Neuronal stem cell (in vitro differentiated cells): ENCODE data around the gene PLA2G3.

Experiments used
- DNase-seq: peaks from one replicate; pipeline ENCODE4 v3.0.0-alpha.2; 2013; ENCODE audit warnings: low spot score
- H2AFZ ChIP-seq: one replicate; pipeline ENCODE4 v1.6.1; 2013; ENCODE audit warnings: mild to moderate bottlenecking, low read length, inconsistent platforms
- H2AK5ac ChIP-seq: 2 replicates; pipeline ENCODE4 v1.6.1; 2013; ENCODE audit warnings: low read depth, mild to moderate bottlenecking, inconsistent platforms, low read length, moderate library complexity, mixed read lengths
- H2BK120ac ChIP-seq: 2 replicates; pipeline ENCODE4 v1.6.1; 2013; ENCODE audit warnings: low read depth, mild to moderate bottlenecking, inconsistent platforms, low read length, moderate library complexity, mixed read lengths
- H2BK12ac ChIP-seq: one replicate; pipeline ENCODE4 v1.6.1; 2013; ENCODE audit warnings: low read length, inconsistent platforms
- H2BK15ac ChIP-seq: 2 replicates; pipeline ENCODE4 v1.6.1; 2013; ENCODE audit warnings: mild to moderate bottlenecking, low read length, inconsistent platforms, mixed read lengths
- H2BK5ac ChIP-seq: one replicate; pipeline ENCODE4 v1.6.1; 2013; ENCODE audit warnings: inconsistent platforms, mild to moderate bottlenecking, low read length, moderate library complexity
- H3K14ac ChIP-seq: one replicate; pipeline ENCODE4 v1.6.1; 2013; ENCODE audit warnings: low read length, inconsistent platforms
- H3K18ac ChIP-seq: 2 replicates; pipeline ENCODE4 v1.6.1; 2013; ENCODE audit warnings: low read length, inconsistent platforms
- H3K23ac ChIP-seq: 2 replicates; pipeline ENCODE4 v1.6.1; 2013; ENCODE audit warnings: low read depth, mild to moderate bottlenecking, mixed read lengths, low read length, inconsistent platforms; ENCODE audit not compliant: poor library complexity
- H3K27ac ChIP-seq: replicated peaks from 3 replicates; pipeline ENCODE4 v1.5.1; 2013; ENCODE audit warnings: low read length, inconsistent platforms
- H3K27me3 ChIP-seq, 3 experiments: 2 replicates each; pipeline ENCODE4 v1.6.1; 2013; ENCODE audit warnings: low read length in 3 of 3, mild to moderate bottlenecking in 2 of 3, inconsistent platforms in 1 of 3, low read depth in 1 of 3, mixed read lengths in 1 of 3, moderate library complexity in 1 of 3; ENCODE audit not compliant: control insufficient read depth in 3 of 3, insufficient read depth in 3 of 3
- H3K36me3 ChIP-seq, 2 donors: replicated peaks in 1 of 2; 2 replicates each; pipeline ENCODE4 v1.6.1; 2013; ENCODE audit warnings: low read length in 2 of 2; ENCODE audit not compliant: control insufficient read depth in 2 of 2, insufficient read depth in 2 of 2
- H3K4ac ChIP-seq: 2 replicates; pipeline ENCODE4 v1.6.1; 2013; ENCODE audit warnings: inconsistent platforms, mild to moderate bottlenecking, low read length, moderate library complexity
- H3K4me1 ChIP-seq, 2 donors: 1 replicate in 1 of 2; 2 replicates in 1 of 2; pipeline ENCODE4 v1.6.1; 2013; ENCODE audit warnings: low read length in 2 of 2, low read depth in 1 of 2; ENCODE audit not compliant: control insufficient read depth in 2 of 2, insufficient read depth in 1 of 2
- H3K4me2 ChIP-seq: one replicate; pipeline ENCODE4 v1.6.1; 2013; ENCODE audit warnings: mild to moderate bottlenecking, low read length, inconsistent platforms; ENCODE audit not compliant: insufficient read depth, poor library complexity, severe bottlenecking
- H3K4me3 ChIP-seq, 2 donors: 2 replicates each; pipeline ENCODE4 v1.5.1; 2013; ENCODE audit warnings: low read length in 2 of 2, mild to moderate bottlenecking in 2 of 2, inconsistent platforms in 1 of 2, moderate library complexity in 1 of 2
- H3K79me1 ChIP-seq: one replicate; pipeline ENCODE4 v1.6.1; 2013; ENCODE audit warnings: low read depth, mild to moderate bottlenecking, inconsistent platforms, low read length, moderate library complexity
- H3K9ac ChIP-seq: one replicate; pipeline ENCODE4 v1.6.1; 2013; ENCODE audit warnings: mild to moderate bottlenecking, low read depth, low read length, inconsistent platforms; ENCODE audit not compliant: poor library complexity
- H3K9me3 ChIP-seq, 2 donors: replicated peaks in 1 of 2; 2 replicates each; pipeline versions ENCODE3 to v1.6.1; 2013; ENCODE audit warnings: low read length in 2 of 2, mild to moderate bottlenecking in 2 of 2, inconsistent platforms in 1 of 2, low read depth in 1 of 2, mixed read lengths in 1 of 2, moderate library complexity in 1 of 2; ENCODE audit not compliant: control insufficient read depth in 2 of 2, insufficient read depth in 1 of 2
- H4K8ac ChIP-seq: one replicate; pipeline ENCODE4 v1.6.1; 2013; ENCODE audit warnings: low read depth, mild to moderate bottlenecking, inconsistent platforms, low read length, moderate library complexity
- H4K91ac ChIP-seq: one replicate; pipeline ENCODE4 v1.6.1; 2013; ENCODE audit warnings: low read length, low read depth, mild to moderate bottlenecking, inconsistent platforms; ENCODE audit not compliant: poor library complexity
- WGBS, 2 donors: extraction: QIAGEN DNeasy Blood & Tissue Kit; methylation state at CpG; one replicate each; pipeline ENCODE4 v1.1.7; 2013; ENCODE audit warnings: missing lambda C conversion rate in 2 of 2, mixed read lengths in 1 of 2; ENCODE audit not compliant: insufficient read length in 2 of 2, insufficient replicate concordance in 1 of 2; ENCODE audit errors: extremely low coverage in 2 of 2; 5-methylcytosine and 5-hydroxymethylcytosine counted together

The PLA2G3 gene

DNA sequence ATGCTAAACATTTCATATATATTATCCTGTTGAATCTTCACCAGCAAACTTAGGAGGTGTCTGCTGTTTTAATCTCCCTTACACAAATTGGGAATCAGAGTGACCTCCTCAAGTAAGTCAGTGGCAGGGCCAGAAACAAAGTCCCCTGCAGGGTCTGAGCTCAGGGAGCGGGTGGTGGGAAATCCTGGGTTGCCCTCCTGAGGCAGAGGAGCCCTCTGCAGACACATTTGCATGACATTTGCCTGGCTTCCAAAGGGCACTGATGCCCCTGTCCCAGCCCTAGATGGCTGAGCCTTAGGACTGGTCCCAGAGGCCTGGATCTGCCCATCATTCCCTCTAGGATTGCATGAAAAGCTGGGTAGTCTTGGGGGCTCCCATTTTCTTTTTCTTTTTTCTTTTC, 19.7 kb downstream of the PLA2G3 start:
- H3K4me2 ChIP-seq, result no peak overlapping the region
- H3K27me3 ChIP-seq, result peaks cover 0 to 31% (median 0%) of the 10 kb centered on the region in 3 experiments
- H3K14ac ChIP-seq, result no peak overlapping the region
- H3K9me3 ChIP-seq, result no peaks in the 10 kb centered on the region
- no peak overlapping the region for H3K18ac ChIP-seq
- H3K36me3 ChIP-seq, result no peaks in the 10 kb centered on the region
- H3K9ac ChIP-seq, result no peak overlapping the region
- H3K27ac ChIP-seq, result no peak overlapping the region
- H3K4ac ChIP-seq, result no peak overlapping the region
- no peak overlapping the region for H2AK5ac ChIP-seq
- peaks cover 2% of the 10 kb centered on the region for H3K79me1 ChIP-seq
- no peak overlapping the region for H3K23ac ChIP-seq
- no peak overlapping the region for H4K8ac ChIP-seq
- no peak overlapping the region for H2BK15ac ChIP-seq
- no peak overlapping the region for H2BK5ac ChIP-seq
- no peak overlapping the region for H2BK12ac ChIP-seq
- no peak overlapping the region for H3K4me3 ChIP-seq
- no peak overlapping the region for H2AFZ ChIP-seq
- H2BK120ac ChIP-seq, result no peak overlapping the region
- DNase-seq, result no peak
- peaks cover 0 to 11% of the 10 kb centered on the region in 2 donors for H3K4me1 ChIP-seq
- H4K91ac ChIP-seq, result no peak overlapping the region
- no CpG with 5 or more reads among the region's 1 CpG for WGBS, 2 donors

DNA sequence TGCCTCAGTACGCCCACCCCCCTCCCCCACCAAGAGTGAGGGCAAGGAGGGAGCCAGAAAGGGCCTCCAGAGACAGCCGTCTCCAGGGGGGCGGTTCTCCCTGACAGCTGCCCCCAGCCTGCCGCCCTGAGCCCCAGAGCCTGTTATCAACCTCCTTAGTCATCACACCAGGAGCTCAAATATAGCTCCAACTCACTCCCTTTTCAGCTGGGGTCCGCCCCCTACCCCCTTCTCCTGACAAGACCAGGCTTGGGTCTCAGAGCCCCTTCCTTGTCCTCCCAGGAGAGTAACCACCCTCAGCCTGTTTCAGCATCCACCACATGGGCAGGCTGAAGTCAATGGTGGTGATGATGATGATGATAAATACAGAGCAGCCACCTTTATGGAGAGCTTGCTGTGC, 20.1 kb downstream of the PLA2G3 start:
- Histone ChIP-seq H3K4me3 (no peak overlapping the region), H3K9ac (no peak overlapping the region), H2AFZ (peak overlapping the region; percentile 30), H3K9me3 (no peaks in the 10 kb centered on the region), H2BK5ac (no peak overlapping the region), H3K18ac (peak overlapping the region; percentile 32), H2BK12ac (no peak overlapping the region), H2BK120ac (no peak overlapping the region), H4K8ac (no peak overlapping the region), H3K4me2 (no peak overlapping the region), H3K4me1 (peaks cover 0 to 11% of the 10 kb centered on the region in 2 donors), H3K23ac (no peak overlapping the region), H2AK5ac (peak overlapping the region; percentile 32), H3K14ac (no peak overlapping the region), H3K27ac (no peak overlapping the region), H4K91ac (no peak overlapping the region), H3K79me1 (peaks cover 2% of the 10 kb centered on the region), H3K4ac (no peak overlapping the region), H2BK15ac (no peak overlapping the region), H3K27me3 (peaks cover 0 to 31% (median 0%) of the 10 kb centered on the region in 3 experiments), H3K36me3 (no peaks in the 10 kb centered on the region)
- DNase-seq, result no peak
- no CpG with 5 or more reads among the region's 5 CpGs for WGBS, 2 donors

DNA sequence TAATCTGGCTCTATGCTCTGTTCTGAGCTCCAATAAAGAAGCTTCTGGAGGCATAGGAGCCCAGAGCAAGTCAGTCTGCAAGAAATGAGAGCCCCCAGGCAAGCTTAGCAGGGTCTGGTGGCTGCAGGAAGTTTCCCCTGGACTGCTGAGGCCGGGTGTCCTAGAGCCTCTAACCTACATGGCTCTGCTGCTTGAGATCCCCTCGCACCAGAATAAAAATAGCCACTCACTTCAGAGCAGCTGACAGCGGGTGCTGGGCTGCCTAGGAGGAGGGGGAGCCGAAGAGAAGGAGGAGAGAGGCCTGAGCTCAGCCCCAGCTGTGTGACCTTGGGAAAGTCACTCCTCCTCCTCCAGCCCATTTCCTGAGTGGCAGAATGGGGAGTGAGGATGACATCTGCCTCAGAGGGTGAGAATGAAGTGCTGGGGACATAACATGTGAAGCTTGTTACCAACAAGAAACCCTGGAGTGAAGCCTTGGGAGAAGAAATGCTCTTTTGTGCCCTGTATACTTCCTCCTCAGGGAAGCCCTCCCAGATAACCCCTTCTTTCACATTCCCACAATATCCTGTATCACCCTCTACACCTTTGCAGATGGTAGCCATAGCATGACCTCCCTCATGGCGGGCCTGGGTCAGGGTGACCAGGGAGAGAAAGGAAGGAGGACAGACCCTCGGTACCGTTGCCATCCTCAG, 21.1 kb downstream of the PLA2G3 start:
- Histone ChIP-seq H4K8ac (no peak overlapping the region), H3K4me3 (no peak overlapping the region), H2BK120ac (no peak overlapping the region), H3K14ac (no peak overlapping the region), H3K4me2 (no peak overlapping the region), H3K9ac (no peak overlapping the region), H2BK5ac (no peak overlapping the region), H3K27ac (no peak overlapping the region), H3K4me1 (peaks cover 0 to 11% of the 10 kb centered on the region in 2 donors), H2AK5ac (no peak overlapping the region), H2BK12ac (no peak overlapping the region), H3K23ac (no peak overlapping the region), H3K18ac (no peak overlapping the region), H3K79me1 (peaks cover 2% of the 10 kb centered on the region), H3K27me3 (peaks cover 0 to 26% (median 0%) of the 10 kb centered on the region in 3 experiments), H3K4ac (no peak overlapping the region), H4K91ac (no peak overlapping the region), H2BK15ac (no peak overlapping the region), H3K36me3 (no peaks in the 10 kb centered on the region), H3K9me3 (no peaks in the 10 kb centered on the region), H2AFZ (no peak overlapping the region)
- no peak for DNase-seq
- no CpG with 5 or more reads among the region's 7 CpGs for WGBS, 2 donors

DNA sequence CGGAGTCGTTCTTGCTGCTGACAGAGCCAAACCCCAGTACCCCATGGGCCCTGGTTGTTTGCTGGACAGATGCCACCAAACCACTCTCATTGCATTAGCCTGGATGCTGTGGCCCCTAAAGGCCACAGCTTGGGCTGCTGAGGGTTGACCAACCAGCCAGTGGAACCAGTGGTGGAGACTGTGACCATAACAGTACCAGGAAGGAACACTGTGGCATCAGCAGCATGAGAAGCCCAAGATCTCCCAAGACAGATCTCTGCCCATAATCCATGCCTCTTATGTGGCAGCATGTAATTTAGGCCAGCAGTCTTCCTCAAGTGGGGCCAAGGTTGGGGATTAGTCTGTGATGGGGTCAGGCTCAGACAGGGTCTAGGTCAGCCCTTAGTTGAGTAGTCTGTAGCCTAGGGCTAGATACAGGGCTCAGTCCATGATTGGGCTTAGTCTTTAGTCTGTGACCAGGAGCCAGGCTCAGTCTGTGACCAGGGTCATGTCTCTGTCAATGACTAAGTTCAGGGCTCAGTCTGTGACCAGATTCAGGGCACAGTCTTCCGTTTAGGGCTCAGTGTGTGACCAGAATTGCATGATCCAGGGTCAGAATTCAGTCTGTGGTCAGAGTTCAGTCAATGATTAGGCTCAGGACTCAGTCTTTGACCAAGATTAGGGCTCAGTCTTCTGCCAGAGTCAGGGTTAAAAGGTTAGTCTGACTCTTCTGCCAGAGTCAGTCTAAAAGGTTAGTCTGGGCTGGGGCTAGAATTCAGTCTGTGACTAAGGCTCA, 22.1 kb downstream of the PLA2G3 start:
- peaks cover 0 to 6% of the 10 kb centered on the region in 2 donors for H3K4me1 ChIP-seq
- H4K91ac ChIP-seq, result no peak overlapping the region
- H3K79me1 ChIP-seq, result no peaks in the 10 kb centered on the region
- WGBS, 2 donors, result no CpG with 5 or more reads among the region's 3 CpGs
- no peak overlapping the region for H3K4me3 ChIP-seq
- no peak overlapping the region for H2AK5ac ChIP-seq
- no peak overlapping the region for H2BK120ac ChIP-seq
- no peak overlapping the region for H4K8ac ChIP-seq
- H3K27ac ChIP-seq, result no peak overlapping the region
- H3K36me3 ChIP-seq, result no peaks in the 10 kb centered on the region
- no peak overlapping the region for H3K14ac ChIP-seq
- no peak overlapping the region for H3K4ac ChIP-seq
- no peak overlapping the region for H3K4me2 ChIP-seq
- no peak overlapping the region for H3K18ac ChIP-seq
- no peak overlapping the region for H3K9ac ChIP-seq
- no peak overlapping the region for H2BK5ac ChIP-seq
- peaks cover 0 to 26% (median 0%) of the 10 kb centered on the region in 3 experiments for H3K27me3 ChIP-seq
- no peak for DNase-seq
- no peak overlapping the region for H2AFZ ChIP-seq
- H3K23ac ChIP-seq, result no peak overlapping the region
- H2BK12ac ChIP-seq, result no peak overlapping the region
- no peak overlapping the region for H2BK15ac ChIP-seq
- H3K9me3 ChIP-seq, result no peaks in the 10 kb centered on the region
